AG04449 (cell line): ENCODE results near the gene ZFP36L2.

Source experiments
- CTCF ChIA-PET: fragments of 350-600 bp; formaldehyde crosslinking; extraction: SDS; loops from one replicate; lab custom pipeline; 2021; ENCODE audit warnings: antibody characterized with exemption; lab: Yijun Ruan, JAX
- POLR2A ChIA-PET: fragments of 400-600, 350-600 bp; formaldehyde crosslinking; extraction: SDS; loops from one replicate; lab custom pipeline; 2020; ENCODE audit warnings: antibody characterized with exemption, inconsistent platforms; lab: Yijun Ruan, JAX
- DNase-seq: peaks from one replicate; pipeline ENCODE4 v3.0.0-alpha.2; 2010; ENCODE audit warnings: low read depth, low spot score
- H3K4me3 ChIP-seq: 2 replicates; pipeline ENCODE4 v1.5.1; 2011; ENCODE audit warnings: low read depth, mild to moderate bottlenecking, control low read depth, low read length
- TF ChIP-seq, protein P1 (sequence below): IDR thresholded peaks from one replicate; pipeline ENCODE4 v1.5.1; 2011; ENCODE audit warnings: mild to moderate bottlenecking, moderate library complexity, low read length, control low read depth, inconsistent platforms; ENCODE audit not compliant: insufficient read depth; ENCODE audit errors: missing control alignments

ZFP36L2 gene

DNA sequence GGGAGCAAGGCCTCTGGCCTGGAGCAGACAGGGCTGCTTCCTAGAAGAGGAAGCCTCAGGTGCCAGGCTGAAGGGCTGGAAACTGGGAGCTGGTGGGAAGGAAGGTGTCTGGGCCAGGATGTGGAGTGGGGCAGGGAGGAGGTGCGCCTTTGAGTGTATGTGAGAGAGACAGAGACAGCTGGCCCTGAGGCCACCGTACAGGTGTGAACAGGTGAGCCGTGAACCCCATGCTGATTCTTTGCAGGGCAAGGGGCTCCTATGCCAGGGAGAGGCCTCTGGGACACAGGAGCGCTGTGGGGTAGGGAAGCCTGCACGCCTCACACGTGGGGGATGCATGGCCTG, 16.3 kb downstream of the ZFP36L2 start:
- POLR2A ChIA-PET, result no interaction called here
- no peak overlapping the region for H3K4me3 ChIP-seq
- no peak for DNase-seq
- TF ChIP-seq, protein P1, sequence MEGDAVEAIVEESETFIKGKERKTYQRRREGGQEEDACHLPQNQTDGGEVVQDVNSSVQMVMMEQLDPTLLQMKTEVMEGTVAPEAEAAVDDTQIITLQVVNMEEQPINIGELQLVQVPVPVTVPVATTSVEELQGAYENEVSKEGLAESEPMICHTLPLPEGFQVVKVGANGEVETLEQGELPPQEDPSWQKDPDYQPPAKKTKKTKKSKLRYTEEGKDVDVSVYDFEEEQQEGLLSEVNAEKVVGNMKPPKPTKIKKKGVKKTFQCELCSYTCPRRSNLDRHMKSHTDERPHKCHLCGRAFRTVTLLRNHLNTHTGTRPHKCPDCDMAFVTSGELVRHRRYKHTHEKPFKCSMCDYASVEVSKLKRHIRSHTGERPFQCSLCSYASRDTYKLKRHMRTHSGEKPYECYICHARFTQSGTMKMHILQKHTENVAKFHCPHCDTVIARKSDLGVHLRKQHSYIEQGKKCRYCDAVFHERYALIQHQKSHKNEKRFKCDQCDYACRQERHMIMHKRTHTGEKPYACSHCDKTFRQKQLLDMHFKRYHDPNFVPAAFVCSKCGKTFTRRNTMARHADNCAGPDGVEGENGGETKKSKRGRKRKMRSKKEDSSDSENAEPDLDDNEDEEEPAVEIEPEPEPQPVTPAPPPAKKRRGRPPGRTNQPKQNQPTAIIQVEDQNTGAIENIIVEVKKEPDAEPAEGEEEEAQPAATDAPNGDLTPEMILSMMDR, result no peak
- CTCF ChIA-PET, result interaction anchor here (1.2 kb wide), 1 partner anchor 332 kb away, joined by 4 read pairs; no protein-coding TSS in a partner anchor

- POLR2A ChIA-PET, result no interaction called here
- CTCF ChIA-PET, result interaction anchor here (1.0 to 1.4 kb wide), 3 partner anchors 274 to 377 kb away, joined by 3 to 4 read pairs (median 3); no protein-coding TSS in a partner anchor
- DNase-seq, result no peak
- TF ChIP-seq, protein P1, result no peak
- no peak overlapping the region for H3K4me3 ChIP-seq
Observed at GRCh38 chr2:43209204-43209717, 17.1 kb downstream of the ZFP36L2 start.

- TF ChIP-seq, protein P1, result no peak
- POLR2A ChIA-PET, result no interaction called here
- CTCF ChIA-PET, result interaction anchor here (1.4 kb wide), 1 partner anchor 276 kb away, joined by 3 read pairs; no protein-coding TSS in a partner anchor
Observed at GRCh38 chr2:43207553-43208300, 18.7 kb downstream of the ZFP36L2 start.

DNA sequence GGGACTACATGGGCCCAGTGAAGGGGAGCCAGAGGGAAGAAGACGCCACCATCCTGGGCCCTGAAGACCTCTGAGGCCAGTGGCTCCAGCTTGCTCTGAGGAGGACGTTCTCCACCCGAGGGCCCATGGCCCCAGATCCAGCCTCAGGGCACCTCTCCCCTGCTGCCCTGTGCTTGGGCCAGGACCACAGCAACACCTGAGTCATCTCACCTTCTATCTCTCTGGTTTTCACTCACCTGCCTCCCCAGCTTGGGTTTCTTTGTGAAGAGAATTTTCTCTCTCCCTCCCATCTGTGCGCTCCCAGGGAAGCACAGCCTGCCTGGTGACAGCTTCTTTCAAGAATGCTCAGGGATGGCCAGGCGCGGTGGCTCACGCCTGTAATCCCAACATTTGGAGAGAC, 19.8 kb downstream of the ZFP36L2 start:
- POLR2A ChIA-PET, result no interaction called here
- TF ChIP-seq, protein P1, result no peak
- H3K4me3 ChIP-seq, result no peak overlapping the region
- CTCF ChIA-PET, result interaction anchor here (0.5 to 1.1 kb wide), 2 partner anchors 10 to 321 kb away, joined by 3 to 4 read pairs; no protein-coding TSS in a partner anchor
- no peak for DNase-seq

More at GRCh38 chr2:43207553-43208300, 18.7 kb downstream of the ZFP36L2 start:
- no peak for DNase-seq
- H3K4me3 ChIP-seq, result no peak overlapping the region

GRCh38 chr2:43203373-43203772, 23.0 kb downstream of the ZFP36L2 start:
- TF ChIP-seq, protein P1, result no peak
- DNase-seq, result no peak
- POLR2A ChIA-PET, result no interaction called here
- H3K4me3 ChIP-seq, result no peak overlapping the region
- CTCF ChIA-PET, result interaction anchor here (0.8 to 1.6 kb wide), 2 partner anchors 281 to 344 kb away, joined by 3 to 4 read pairs; no protein-coding TSS in a partner anchor

GRCh38 chr2:43202289-43202688, 24.1 kb downstream of the ZFP36L2 start:
- ChIA-PET POLR2A (no interaction called here), CTCF (no interaction called here)
- H3K4me3 ChIP-seq, result no peak overlapping the region
- TF ChIP-seq, protein P1, result no peak
- DNase-seq, result no peak
